HUES6 (cell line): ENCODE results near the gene NAT16.

Experiments
- H3K27ac ChIP-seq: 2 replicates; pipeline ENCODE4 v1.7.0; 2013; ENCODE audit warnings: low read depth, mild to moderate bottlenecking, low read length, inconsistent platforms
- H3K27me3 ChIP-seq: 2 replicates; pipeline ENCODE4 v1.6.1; 2013; ENCODE audit warnings: low read length; ENCODE audit not compliant: control insufficient read depth, insufficient read depth
- H3K36me3 ChIP-seq: 2 replicates; pipeline ENCODE4 v1.6.1; 2013; ENCODE audit warnings: low read length; ENCODE audit not compliant: control insufficient read depth, insufficient read depth
- H3K4me1 ChIP-seq: 2 replicates; pipeline ENCODE4 v1.6.1; 2013; ENCODE audit warnings: low read length; ENCODE audit not compliant: control insufficient read depth, insufficient read depth
- H3K4me3 ChIP-seq: 2 replicates; pipeline ENCODE4 v1.5.1; 2013; ENCODE audit warnings: low read depth, low read length
- H3K9ac ChIP-seq: one replicate; pipeline ENCODE4 v1.6.1; 2013; ENCODE audit warnings: mild to moderate bottlenecking, low read length
- H3K9me3 ChIP-seq: 2 replicates; pipeline ENCODE4 v1.6.1; 2013; ENCODE audit warnings: low read depth, low read length; ENCODE audit not compliant: control insufficient read depth, insufficient read depth

Gene NAT16

DNA sequence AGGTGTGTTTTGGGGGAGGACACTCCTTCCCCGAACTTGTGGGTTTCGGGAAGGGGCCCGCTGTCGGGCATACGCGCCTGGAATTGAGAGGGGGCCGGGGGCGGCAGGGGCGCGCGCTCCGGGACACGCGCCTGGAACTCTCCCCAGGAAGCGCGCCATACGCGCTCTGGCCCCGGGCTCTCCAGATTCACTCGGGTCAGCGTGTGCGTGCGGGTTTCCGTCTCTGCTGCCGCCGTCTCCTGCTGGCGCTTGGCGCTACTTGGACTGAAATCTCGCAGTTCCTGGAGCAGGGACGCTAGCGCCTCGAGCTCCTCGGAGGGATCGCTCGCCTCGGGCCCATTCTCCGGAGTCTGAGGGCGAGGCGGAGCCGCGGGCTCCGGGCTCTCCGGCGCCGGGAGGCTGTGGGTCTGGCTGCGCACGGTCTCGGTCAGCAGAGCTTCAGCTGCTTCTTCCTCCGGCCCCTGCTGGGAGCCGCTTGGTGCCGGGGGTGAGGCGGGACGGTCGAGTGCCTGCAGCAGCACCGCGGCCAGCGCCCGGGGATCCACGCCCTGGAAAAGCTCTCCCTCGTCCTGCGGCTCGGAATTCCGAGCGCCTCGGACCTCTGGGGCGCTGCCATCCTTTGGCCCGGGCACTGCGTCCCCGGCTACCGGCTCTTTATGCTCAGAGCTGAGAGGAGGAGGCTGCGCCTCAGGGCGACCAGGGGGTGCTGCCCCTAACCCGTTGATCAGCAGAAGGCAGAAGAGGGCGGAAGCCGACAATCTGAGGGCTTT lies 15.8 kb downstream of the NAT16 start:
- no peaks in the 10 kb centered on the region for H3K9me3 ChIP-seq
- H3K36me3 ChIP-seq, result peaks cover 1% of the 10 kb centered on the region; the same call in 1 of the 2 replicates
- peaks cover 54% of the 10 kb centered on the region for H3K4me1 ChIP-seq
- H3K27me3 ChIP-seq, result peaks cover 53% of the 10 kb centered on the region
- peak overlapping the region; percentile 79 for H3K9ac ChIP-seq
- no peak overlapping the region for H3K27ac ChIP-seq
- peak overlapping the region; percentile 62 for H3K4me3 ChIP-seq

DNA sequence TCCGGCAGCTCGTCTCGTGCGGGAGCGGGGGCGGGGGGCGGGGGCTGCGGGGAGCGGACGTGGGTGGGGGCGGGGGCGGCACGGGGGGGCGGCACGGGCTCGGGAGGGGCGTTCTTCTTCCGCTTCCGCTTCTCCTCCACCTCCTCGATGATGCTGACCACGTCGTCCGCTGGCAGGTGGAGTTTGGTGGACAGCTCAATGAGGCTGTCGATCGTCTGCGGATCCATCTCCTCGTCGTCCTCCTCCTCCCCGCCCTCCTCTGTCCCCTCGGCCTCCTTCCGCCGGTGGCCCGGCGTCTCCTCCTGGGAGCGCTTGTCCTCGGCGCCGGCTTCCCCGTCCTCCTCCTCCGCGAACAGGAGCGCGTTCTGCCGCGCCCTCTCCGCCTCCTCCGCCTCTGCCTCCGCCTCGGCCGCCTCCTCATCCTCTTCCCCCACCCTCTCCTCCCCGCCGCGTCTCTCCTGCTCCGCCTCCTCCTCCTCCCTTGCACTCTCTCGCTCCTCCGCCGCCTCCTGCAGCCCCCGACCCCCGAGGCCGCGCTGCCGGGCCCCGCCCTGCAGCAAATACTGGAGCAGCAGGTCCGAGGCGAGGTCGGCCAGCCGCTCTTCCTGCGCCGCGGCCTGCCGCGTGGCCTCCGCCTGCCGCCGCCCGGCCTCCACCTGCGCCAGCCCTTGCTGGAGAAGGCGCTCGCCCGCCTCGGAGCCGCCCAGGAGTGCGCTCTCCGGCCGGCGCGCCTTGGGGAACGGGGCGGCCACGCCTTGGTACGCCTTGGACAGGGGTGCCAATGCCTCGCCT lies 16.6 kb downstream of the NAT16 start:
- H3K36me3 ChIP-seq, result peaks cover 8% of the 10 kb centered on the region
- H3K27me3 ChIP-seq, result peaks cover 46% of the 10 kb centered on the region
- no peak overlapping the region for H3K27ac ChIP-seq
- no peaks in the 10 kb centered on the region for H3K9me3 ChIP-seq
- H3K4me3 ChIP-seq, result peak overlapping the region; percentile 62
- H3K9ac ChIP-seq, result peak overlapping the region; percentile 79
- H3K4me1 ChIP-seq, result peaks cover 54% of the 10 kb centered on the region

DNA sequence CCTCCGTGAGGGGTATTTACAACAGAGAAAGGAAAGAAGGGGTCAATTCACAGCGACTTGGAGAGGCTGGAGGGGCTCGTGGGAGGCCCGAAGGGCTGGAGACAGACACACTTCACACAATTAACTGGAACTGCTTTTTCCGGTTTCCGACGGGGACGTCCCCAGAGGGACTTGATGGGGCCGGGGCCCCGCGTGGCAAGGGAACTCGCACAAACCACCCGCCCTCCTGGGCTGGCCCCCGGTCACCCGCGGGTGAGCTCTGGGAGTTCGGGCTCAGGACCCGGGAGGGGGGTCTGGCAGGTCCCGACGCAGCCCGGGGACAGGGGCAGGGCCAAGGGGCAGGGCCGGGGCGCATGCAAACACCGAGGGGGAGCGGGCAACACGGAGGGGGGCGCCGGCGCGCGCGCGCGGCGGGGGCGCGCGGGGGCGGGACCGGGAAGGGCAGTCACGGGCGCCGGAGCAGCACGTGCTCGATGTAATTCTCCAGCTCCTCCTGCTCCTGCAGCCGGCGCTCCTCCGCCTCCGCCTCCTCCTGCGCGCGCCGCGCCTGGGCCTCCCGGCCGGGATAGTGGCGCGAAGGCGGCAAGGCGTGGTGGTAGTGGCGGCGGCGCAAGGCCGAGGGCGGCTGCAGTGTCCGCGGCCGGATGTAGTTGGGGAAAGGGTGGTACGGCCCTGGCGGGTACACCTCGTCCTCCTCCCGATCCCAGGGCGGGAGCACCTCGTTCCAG lies 17.4 kb downstream of the NAT16 start:
- Histone ChIP-seq H3K27ac (peak overlapping the region; percentile 56; the same call in 1 of the 2 replicates), H3K9ac (peak overlapping the region; percentile 77), H3K27me3 (peaks cover 38% of the 10 kb centered on the region), H3K9me3 (no peaks in the 10 kb centered on the region), H3K36me3 (peaks cover 13% of the 10 kb centered on the region), H3K4me3 (peak overlapping the region; percentile 62), H3K4me1 (peaks cover 46% of the 10 kb centered on the region)

DNA sequence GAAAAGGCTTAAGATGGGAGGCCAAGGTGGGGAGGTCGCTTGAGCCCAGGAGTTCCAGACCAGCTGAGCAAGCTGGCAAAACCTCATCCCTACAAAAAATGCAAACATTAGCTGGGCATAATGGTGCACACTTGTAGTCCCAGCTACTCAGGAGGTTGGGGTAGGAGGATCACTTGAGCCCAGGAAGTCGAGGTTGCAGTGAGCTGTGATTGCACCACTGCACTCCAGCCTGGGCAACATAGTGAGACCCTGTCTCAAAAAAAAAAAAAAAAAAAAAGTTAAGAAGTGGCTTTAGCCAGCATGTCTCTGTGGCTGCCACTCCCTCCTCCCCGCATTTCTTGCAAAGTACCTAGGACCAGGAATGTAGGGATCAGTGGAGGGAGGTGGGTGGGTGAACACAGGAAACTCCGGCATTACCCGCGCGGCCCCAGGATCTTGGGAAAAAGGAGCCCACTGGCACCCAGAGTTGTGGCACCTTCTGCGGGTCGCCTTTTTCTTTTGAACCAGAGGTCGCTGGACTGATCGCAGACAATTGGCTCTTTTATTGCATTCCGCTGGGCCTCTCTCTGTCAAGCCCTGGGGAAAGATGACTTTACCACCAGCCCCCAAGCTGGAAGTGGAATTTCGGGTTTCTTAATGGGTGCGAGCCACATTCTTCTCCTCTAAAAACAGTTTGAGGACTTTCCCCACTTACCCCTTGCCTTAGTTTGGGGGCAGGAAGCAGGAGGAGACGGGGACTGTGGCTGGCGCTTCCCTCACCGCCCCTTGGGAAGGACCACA lies 18.2 kb downstream of the NAT16 start:
- peak overlapping the region; percentile 56; the same call in 1 of the 2 replicates for H3K27ac ChIP-seq
- peaks cover 30% of the 10 kb centered on the region for H3K27me3 ChIP-seq
- peaks cover 18% of the 10 kb centered on the region for H3K36me3 ChIP-seq
- peak overlapping the region; percentile 57 for H3K9ac ChIP-seq
- peaks cover 49% of the 10 kb centered on the region for H3K4me1 ChIP-seq
- H3K9me3 ChIP-seq, result no peaks in the 10 kb centered on the region
- peak overlapping the region; percentile 62 for H3K4me3 ChIP-seq

DNA sequence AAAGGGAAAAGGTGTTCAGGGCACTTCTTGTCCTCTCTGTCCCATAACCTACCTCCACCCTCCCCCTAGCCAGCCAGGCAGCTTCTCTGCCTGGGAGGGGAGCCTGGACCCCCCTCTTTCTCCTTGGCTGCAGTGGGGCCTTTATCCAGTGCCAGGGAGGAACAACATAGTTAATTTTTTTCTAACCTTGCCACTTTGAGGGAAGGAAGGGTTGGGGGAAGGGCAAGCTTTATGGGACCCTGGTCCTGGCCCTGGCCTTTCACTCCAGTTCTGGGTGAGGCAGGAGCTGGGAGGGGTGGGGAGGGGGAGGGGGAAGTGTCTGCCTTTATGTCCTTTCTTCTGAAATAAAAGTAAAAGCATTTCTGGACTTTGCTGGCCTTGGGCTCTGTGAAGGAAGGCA lies 19.2 kb downstream of the NAT16 start:
- peaks cover 24% of the 10 kb centered on the region for H3K27me3 ChIP-seq
- no peak overlapping the region for H3K27ac ChIP-seq
- no peak overlapping the region for H3K9ac ChIP-seq
- peaks cover 58% of the 10 kb centered on the region for H3K4me1 ChIP-seq
- H3K9me3 ChIP-seq, result no peaks in the 10 kb centered on the region
- no peak overlapping the region for H3K4me3 ChIP-seq
- peaks cover 19% of the 10 kb centered on the region for H3K36me3 ChIP-seq

DNA sequence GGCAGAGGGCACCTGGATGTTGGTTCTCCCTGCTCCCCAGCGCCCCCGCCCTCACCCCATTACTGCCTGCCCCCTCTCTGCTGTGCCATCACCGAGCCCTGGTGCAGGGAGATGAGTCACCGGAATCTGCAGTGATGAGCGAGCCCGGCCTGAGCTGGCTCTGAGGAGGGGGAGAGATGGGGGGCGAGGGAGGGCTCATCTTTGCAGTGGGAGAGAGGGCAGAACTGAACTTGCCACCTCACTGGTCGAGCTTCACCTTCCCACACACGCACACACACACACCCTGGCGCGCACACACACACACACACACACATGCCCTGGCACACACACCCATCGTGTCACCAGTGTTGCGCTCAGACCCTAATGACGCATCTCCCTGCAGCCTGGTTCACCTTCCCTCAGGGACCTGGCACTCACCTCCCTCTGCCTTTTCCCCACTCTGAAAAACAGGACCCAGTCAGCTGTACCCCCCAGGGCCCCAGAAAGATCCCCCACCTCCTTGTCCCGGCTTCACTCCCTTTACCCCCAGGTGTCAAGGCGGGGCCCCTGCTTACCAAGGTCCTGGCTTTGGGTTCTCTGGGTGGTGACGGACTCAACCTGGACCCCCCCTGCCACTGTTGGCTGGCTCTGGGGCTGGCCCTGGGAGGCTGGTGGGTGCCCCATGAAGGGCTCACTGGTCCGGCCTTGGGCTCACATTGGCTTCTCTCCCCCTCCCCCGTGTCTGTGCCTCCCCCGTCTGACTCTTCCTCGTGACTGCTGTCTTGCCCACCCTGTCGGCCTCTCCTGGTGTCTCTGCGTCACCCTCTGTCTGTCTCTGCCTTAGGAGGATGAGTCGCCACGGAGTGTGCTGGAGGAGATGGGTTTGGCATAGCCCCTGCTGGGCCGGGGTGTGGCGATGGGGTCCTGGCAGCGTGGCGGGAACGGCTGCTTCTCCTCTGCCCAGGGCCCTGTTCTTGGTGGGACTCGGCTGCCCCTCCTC lies 20.1 kb downstream of the NAT16 start:
- Histone ChIP-seq H3K27ac (no peak overlapping the region), H3K27me3 (peaks cover 18% of the 10 kb centered on the region), H3K4me3 (no peak overlapping the region), H3K9me3 (no peaks in the 10 kb centered on the region), H3K9ac (peak overlapping the region; percentile 6), H3K4me1 (peaks cover 62% of the 10 kb centered on the region), H3K36me3 (peaks cover 19% of the 10 kb centered on the region)

DNA sequence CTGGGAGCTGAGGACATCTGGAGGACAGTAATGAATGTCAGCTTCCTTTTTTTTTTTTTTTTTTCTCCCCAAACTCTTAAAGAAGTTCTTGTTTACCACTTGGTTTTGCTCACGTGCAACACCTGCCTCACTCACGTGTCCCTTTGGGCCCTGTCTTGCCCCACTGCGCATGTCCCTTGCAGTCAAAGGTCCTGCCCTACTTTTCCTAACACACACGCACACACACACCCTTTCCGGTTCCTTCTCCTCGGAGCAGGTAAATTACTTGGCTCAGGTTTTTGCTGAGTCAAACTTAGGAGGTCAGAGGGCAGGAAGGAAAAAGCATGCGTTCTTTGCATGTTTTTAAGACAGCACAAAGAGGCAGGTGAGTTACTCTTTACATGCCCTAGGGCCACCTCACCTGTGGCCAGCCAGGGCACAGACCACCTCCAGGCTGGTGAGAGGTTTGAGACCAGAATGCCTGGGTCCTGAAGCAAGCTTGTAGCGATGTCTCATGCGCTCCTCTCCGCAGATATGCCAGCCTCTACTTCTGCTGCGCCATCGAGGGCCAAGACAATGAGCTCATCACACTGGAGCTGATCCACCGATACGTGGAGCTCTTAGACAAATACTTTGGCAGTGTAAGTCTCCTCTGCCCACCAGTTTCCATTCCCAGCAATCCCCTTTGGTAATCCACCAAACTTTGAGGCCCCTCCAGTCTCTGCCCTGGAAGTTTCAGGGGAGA lies 23.1 kb downstream of the NAT16 start:
- Histone ChIP-seq H3K9me3 (no peaks in the 10 kb centered on the region), H3K4me1 (peaks cover 52% of the 10 kb centered on the region), H3K9ac (peak overlapping the region; percentile 50), H3K27me3 (peaks cover 3% of the 10 kb centered on the region; the same call in 1 of the 2 replicates), H3K27ac (peak overlapping the region; percentile 12; the same call in 1 of the 2 replicates), H3K4me3 (no peak overlapping the region), H3K36me3 (peaks cover 19% of the 10 kb centered on the region)

DNA sequence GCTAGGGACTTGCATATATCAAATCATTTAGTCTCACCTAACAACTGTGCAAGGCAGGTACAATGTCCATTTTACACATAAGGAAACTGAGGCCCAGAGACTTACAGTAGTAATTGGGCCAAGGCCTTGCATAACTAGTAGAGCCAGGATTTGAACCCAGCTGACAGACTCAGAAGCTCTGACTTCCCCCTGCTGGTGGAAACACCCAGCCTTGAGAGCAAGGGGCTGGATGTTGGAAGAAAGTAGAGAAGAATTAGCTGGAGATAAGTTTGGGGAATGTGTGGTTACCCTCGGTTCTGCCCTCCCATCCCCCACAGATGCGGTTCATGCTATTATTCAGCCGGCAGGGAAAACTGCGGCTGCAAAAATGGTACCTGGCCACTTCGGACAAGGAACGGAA lies 23.8 kb downstream of the NAT16 start:
- H3K9me3 ChIP-seq, result no peaks in the 10 kb centered on the region
- peaks cover 45% of the 10 kb centered on the region for H3K4me1 ChIP-seq
- H3K27me3 ChIP-seq, result peaks cover 3% of the 10 kb centered on the region; the same call in 1 of the 2 replicates
- H3K36me3 ChIP-seq, result peaks cover 19% of the 10 kb centered on the region
- H3K4me3 ChIP-seq, result no peak overlapping the region
- peak overlapping the region; percentile 50 for H3K9ac ChIP-seq
- H3K27ac ChIP-seq, result no peak overlapping the region

DNA sequence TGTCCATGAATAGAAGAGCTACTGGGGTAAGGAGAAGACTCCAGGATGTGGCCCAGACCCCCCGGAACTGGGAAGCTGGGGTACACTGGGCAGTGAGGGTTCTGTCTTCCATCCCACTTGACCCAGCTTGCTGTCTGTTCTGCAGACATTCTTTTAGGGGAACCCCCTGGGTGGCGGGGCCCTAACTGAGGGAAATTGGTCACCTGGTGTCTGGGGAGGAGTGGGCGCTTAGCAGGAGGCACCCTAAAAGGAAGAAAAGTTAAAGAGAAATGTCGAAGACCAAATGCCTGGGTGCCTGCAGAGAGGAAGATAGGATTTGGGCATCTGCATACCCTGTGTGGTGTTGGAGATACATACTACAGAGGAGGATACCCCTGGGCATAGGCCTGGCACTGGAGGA lies 24.8 kb downstream of the NAT16 start:
- Histone ChIP-seq H3K4me1 (peaks cover 35% of the 10 kb centered on the region), H3K9me3 (no peaks in the 10 kb centered on the region), H3K9ac (peak overlapping the region; percentile 69), H3K36me3 (peaks cover 19% of the 10 kb centered on the region), H3K27me3 (peaks cover 3% of the 10 kb centered on the region; the same call in 1 of the 2 replicates), H3K4me3 (peak overlapping the region; percentile 75), H3K27ac (peak overlapping the region; percentile 6; the same call in 1 of the 2 replicates)
